Tibial nerve (tissue), 4 donors: Measurements from ENCODE around the gene KRT2. TPM values are rescaled to one million over a fixed set of nuclear protein-coding genes. Genes with fewer than 3 reads are reported as not detected.

Experiments
- DNase-seq, 2 donors: peaks; one replicate each; pipeline ENCODE4 v3.0.0-alpha.2; 2019; ENCODE audit warnings: low spot score in 2 of 2
- H3K27ac ChIP-seq, 4 donors: fragments of 200-600 bp; sonication (generic) in 3 of 4; one replicate each; pipeline ENCODE4 v1.5.1; 2017 to 2019; ENCODE audit warnings: mild to moderate bottlenecking in 1 of 4
- H3K27me3 ChIP-seq, 2 donors: fragments of 200-600 bp; sonication (generic) in 1 of 2; one replicate each; pipeline versions ENCODE4 v1.5.1 to v1.6.0; 2017 to 2019
- H3K36me3 ChIP-seq, 3 donors: fragments of 200-600 bp; sonication (generic); one replicate each; pipeline ENCODE4 v1.5.1; 2018 to 2019
- H3K4me1 ChIP-seq, 4 donors: fragments of 200-600 bp; sonication (generic) in 3 of 4; one replicate each; pipeline ENCODE4 v1.5.1; 2017 to 2019
- H3K4me3 ChIP-seq, 4 donors: fragments of 200-600 bp; sonication (generic) in 3 of 4; one replicate each; pipeline ENCODE4 v1.5.1; 2017 to 2019; ENCODE audit warnings: mild to moderate bottlenecking in 1 of 4, moderate library complexity in 1 of 4
- H3K9me3 ChIP-seq, 4 donors: fragments of 200-600 bp; sonication (generic) in 3 of 4; one replicate each; pipeline ENCODE4 v1.5.1; 2017 to 2019
- EP300 ChIP-seq, 2 donors: sonication (generic); formaldehyde crosslinking; IDR thresholded peaks; one replicate each; pipeline ENCODE4 v1.6.1; 2017; ENCODE audit warnings: antibody characterized with exemption in 2 of 2, mild to moderate bottlenecking in 1 of 2
- POLR2A ChIP-seq, 2 donors: fragments of 450-650 bp; IDR thresholded peaks; one replicate each; pipeline ENCODE4 v1.6.1; 2017; ENCODE audit warnings: antibody characterized with exemption in 2 of 2, mild to moderate bottlenecking in 2 of 2, moderate library complexity in 2 of 2
- WGBS, 2 donors: methylation state at CpG; one replicate each; pipeline ENCODE4 v1.1.5; 2018; 5-methylcytosine and 5-hydroxymethylcytosine counted together
- total RNA-seq, 4 donors: library from RNA; depleted of rRNA; stranded (reverse); fragments of >200 nt; gene quantifications; one replicate each; pipeline ENCODE4 v1.1.0, GENCODE V29; 2016
- TF ChIP-seq, protein P1 (sequence below), 5 experiments: fragments of 200-600 bp in 3 of 5; fragments of 450-650 bp in 2 of 5; sonication (generic) in 3 of 5; IDR thresholded peaks; one replicate each; pipeline ENCODE4 v1.5.1; 2016 to 2019; ENCODE audit warnings: antibody characterized with exemption in 5 of 5, mild to moderate bottlenecking in 3 of 5, moderate library complexity in 2 of 5

The KRT2 gene
- total RNA-seq, 4 donors from 2014 or later: not detected

- WGBS, 2 donors: 72 to 87% methylated on average over 7 of the region's 7 CpGs
- H3K27me3 ChIP-seq: peaks cover 0 to 20% of the 10 kb centered on the region in 2 donors
- H3K9me3 ChIP-seq: no peaks in the 10 kb centered on the region
- H3K4me3 ChIP-seq: no peak overlapping the region
- H3K27ac ChIP-seq: no peak overlapping the region
- no peaks in the 10 kb centered on the region for H3K4me1 ChIP-seq
- H3K36me3 ChIP-seq: no peaks in the 10 kb centered on the region
- no peak for DNase-seq
- TF ChIP-seq EP300 (IDR thresholded peaks at IDR 0.05): no peak
- TF ChIP-seq, protein P1, sequence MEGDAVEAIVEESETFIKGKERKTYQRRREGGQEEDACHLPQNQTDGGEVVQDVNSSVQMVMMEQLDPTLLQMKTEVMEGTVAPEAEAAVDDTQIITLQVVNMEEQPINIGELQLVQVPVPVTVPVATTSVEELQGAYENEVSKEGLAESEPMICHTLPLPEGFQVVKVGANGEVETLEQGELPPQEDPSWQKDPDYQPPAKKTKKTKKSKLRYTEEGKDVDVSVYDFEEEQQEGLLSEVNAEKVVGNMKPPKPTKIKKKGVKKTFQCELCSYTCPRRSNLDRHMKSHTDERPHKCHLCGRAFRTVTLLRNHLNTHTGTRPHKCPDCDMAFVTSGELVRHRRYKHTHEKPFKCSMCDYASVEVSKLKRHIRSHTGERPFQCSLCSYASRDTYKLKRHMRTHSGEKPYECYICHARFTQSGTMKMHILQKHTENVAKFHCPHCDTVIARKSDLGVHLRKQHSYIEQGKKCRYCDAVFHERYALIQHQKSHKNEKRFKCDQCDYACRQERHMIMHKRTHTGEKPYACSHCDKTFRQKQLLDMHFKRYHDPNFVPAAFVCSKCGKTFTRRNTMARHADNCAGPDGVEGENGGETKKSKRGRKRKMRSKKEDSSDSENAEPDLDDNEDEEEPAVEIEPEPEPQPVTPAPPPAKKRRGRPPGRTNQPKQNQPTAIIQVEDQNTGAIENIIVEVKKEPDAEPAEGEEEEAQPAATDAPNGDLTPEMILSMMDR (IDR thresholded peaks at IDR 0.05): no peak
- TF ChIP-seq POLR2A (IDR thresholded peaks at IDR 0.05): no peak
Measured at GRCh38 chr12:52667931-52668330, 15.9 kb upstream of the KRT2 start.

- 63 to 66% methylated on average over 9 of the region's 9 CpGs for WGBS, 2 donors
- no peak for DNase-seq
- TF ChIP-seq, protein P1 (IDR thresholded peaks at IDR 0.05): no peak
- TF ChIP-seq EP300 (IDR thresholded peaks at IDR 0.05): no peak
- no peaks in the 10 kb centered on the region for H3K9me3 ChIP-seq
- H3K36me3 ChIP-seq: no peaks in the 10 kb centered on the region
- H3K27me3 ChIP-seq: peaks cover 0 to 20% of the 10 kb centered on the region in 2 donors
- no peak overlapping the region for H3K4me3 ChIP-seq
- H3K4me1 ChIP-seq: no peaks in the 10 kb centered on the region
- H3K27ac ChIP-seq: no peak overlapping the region
Measured at GRCh38 chr12:52667509-52667908, 15.5 kb upstream of the KRT2 start.

GRCh38 chr12:52666471-52666870 lies 14.5 kb upstream of the KRT2 start:
- H3K27me3 ChIP-seq: peaks cover 0 to 23% of the 10 kb centered on the region in 2 donors
- H3K4me1 ChIP-seq: no peaks in the 10 kb centered on the region
- no peaks in the 10 kb centered on the region for H3K9me3 ChIP-seq
- TF ChIP-seq POLR2A (IDR thresholded peaks at IDR 0.05) (no peak), EP300 (IDR thresholded peaks at IDR 0.05) (no peak)
- TF ChIP-seq, protein P1 (IDR thresholded peaks at IDR 0.05): no peak
- no peak overlapping the region for H3K27ac ChIP-seq
- no peaks in the 10 kb centered on the region for H3K36me3 ChIP-seq
- WGBS, 2 donors: 75 to 83% methylated on average over 3 of the region's 3 CpGs
- no peak overlapping the region for H3K4me3 ChIP-seq
- DNase-seq: no peak

- H3K27ac ChIP-seq: no peak overlapping the region
- DNase-seq: no peak
- H3K36me3 ChIP-seq: no peaks in the 10 kb centered on the region
- no peak overlapping the region for H3K4me3 ChIP-seq
- no peak for TF ChIP-seq EP300 (IDR thresholded peaks at IDR 0.05)
- H3K9me3 ChIP-seq: no peaks in the 10 kb centered on the region
- peaks cover 0 to 14% of the 10 kb centered on the region in 2 donors for H3K27me3 ChIP-seq
- no peaks in the 10 kb centered on the region for H3K4me1 ChIP-seq
Measured at GRCh38 chr12:52663420-52663819, 11.4 kb upstream of the KRT2 start.

- Histone ChIP-seq H3K27me3 (peaks cover 0 to 14% of the 10 kb centered on the region in 2 donors), H3K36me3 (no peaks in the 10 kb centered on the region), H3K4me3 (no peak overlapping the region), H3K27ac (no peak overlapping the region), H3K9me3 (no peaks in the 10 kb centered on the region), H3K4me1 (no peaks in the 10 kb centered on the region)
- DNase-seq: no peak
- TF ChIP-seq EP300 (IDR thresholded peaks at IDR 0.05) (no peak), POLR2A (IDR thresholded peaks at IDR 0.05) (no peak)
- TF ChIP-seq, protein P1 (IDR thresholded peaks at IDR 0.05): no peak
Measured at GRCh38 chr12:52662918-52663229, 10.9 kb upstream of the KRT2 start.
